ENCODE results near the gene OSGIN1. TPM values are rescaled to one million over a fixed set of nuclear protein-coding genes. Genes with fewer than 3 reads are reported as not detected.

The OSGIN1 gene
- total RNA-seq, 1 donor, result 4.1 TPM

GRCh38 chr16:83979441-83979840 is 26.4 kb downstream of the OSGIN1 start:
- Histone ChIP-seq H3K4me3 (ENCODE audit: low read length) (no peak overlapping the region), H3K4me1 (ENCODE audit: insufficient read depth, low read length) (no peaks in the 10 kb centered on the region), H3K9me3 (ENCODE audit: low read depth, low read length) (no peaks in the 10 kb centered on the region), H3K27me3 (ENCODE audit: insufficient read depth, low read length) (no peaks in the 10 kb centered on the region)

GRCh38 chr16:83980794-83981193 is 27.8 kb downstream of the OSGIN1 start:
- H3K4me1 ChIP-seq (ENCODE audit: insufficient read depth, low read length), result no peaks in the 10 kb centered on the region
- no peak overlapping the region for H3K4me3 ChIP-seq (ENCODE audit: low read length)
- H3K27me3 ChIP-seq (ENCODE audit: insufficient read depth, low read length), result no peaks in the 10 kb centered on the region
- H3K9me3 ChIP-seq (ENCODE audit: low read depth, low read length), result no peaks in the 10 kb centered on the region

- H3K4me1 ChIP-seq (ENCODE audit: insufficient read depth, low read length), result no peaks in the 10 kb centered on the region
- no peaks in the 10 kb centered on the region for H3K9me3 ChIP-seq (ENCODE audit: low read depth, low read length)
- no peaks in the 10 kb centered on the region for H3K27me3 ChIP-seq (ENCODE audit: insufficient read depth, low read length)
- H3K4me3 ChIP-seq (ENCODE audit: low read length), result no peak overlapping the region
Measured at GRCh38 chr16:83981799-83982198, 28.8 kb downstream of the OSGIN1 start.

- H3K4me3 ChIP-seq (ENCODE audit: low read length), result no peak overlapping the region
- peaks cover under 1% of the 10 kb centered on the region for H3K27me3 ChIP-seq (ENCODE audit: insufficient read depth, low read length)
- no peaks in the 10 kb centered on the region for H3K9me3 ChIP-seq (ENCODE audit: low read depth, low read length)
- H3K4me1 ChIP-seq (ENCODE audit: insufficient read depth, low read length), result no peaks in the 10 kb centered on the region
Measured at GRCh38 chr16:83983491-83983890, 30.5 kb downstream of the OSGIN1 start.

DNA sequence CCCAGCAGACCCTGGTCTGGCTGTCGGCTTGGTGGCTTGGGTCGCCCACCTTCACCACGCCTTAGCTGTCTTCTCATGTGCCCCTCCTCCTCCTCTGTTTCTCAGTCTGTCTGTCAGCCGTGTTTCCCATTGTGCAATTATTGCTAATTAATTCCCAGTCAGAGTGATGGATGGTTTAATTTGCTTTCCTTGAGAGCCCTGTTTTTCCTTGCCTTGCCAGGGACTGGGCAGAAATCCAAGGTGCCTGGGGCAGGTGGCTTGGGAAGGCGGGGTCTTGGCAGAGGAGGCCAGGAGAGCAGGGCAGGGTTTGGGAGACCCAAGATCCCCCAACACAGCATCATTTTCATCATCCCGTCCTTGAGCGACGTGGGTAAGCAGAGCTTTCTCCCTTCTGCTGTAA is 36.3 kb downstream of the OSGIN1 start:
- Histone ChIP-seq H3K27me3 (ENCODE audit: insufficient read depth, low read length) (peaks cover 4% of the 10 kb centered on the region), H3K4me3 (ENCODE audit: low read length) (no peak overlapping the region), H3K4me1 (ENCODE audit: insufficient read depth, low read length) (peaks cover 10% of the 10 kb centered on the region), H3K9me3 (ENCODE audit: low read depth, low read length) (no peaks in the 10 kb centered on the region)

DNA sequence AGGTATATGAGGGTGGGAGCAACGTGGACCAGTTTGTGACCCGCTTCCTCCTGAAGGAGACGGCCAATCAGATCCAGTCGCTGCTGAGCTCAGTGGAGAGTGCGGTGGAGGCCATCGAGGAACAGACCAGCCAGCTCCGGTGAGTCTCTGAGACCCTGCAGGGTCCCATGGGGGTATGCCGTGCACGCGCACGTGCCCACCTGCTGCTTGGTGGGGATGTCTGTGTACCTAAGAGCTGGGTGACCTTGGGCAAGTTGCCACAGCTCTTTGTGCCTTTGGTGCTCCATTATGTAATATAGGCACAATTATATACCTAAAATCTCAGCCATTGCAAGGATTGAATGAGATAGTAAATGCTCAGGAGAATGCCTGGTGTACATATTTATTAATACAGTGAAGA is 37.5 kb downstream of the OSGIN1 start:
- Histone ChIP-seq H3K9me3 (ENCODE audit: low read depth, low read length) (no peaks in the 10 kb centered on the region), H3K27me3 (ENCODE audit: insufficient read depth, low read length) (peaks cover 4% of the 10 kb centered on the region), H3K4me3 (ENCODE audit: low read length) (no peak overlapping the region), H3K4me1 (ENCODE audit: insufficient read depth, low read length) (peaks cover 22% of the 10 kb centered on the region)

GRCh38 chr16:83992624-83993023 is 39.6 kb downstream of the OSGIN1 start:
- Histone ChIP-seq H3K4me3 (ENCODE audit: low read length) (no peak overlapping the region), H3K9me3 (ENCODE audit: low read depth, low read length) (no peaks in the 10 kb centered on the region), H3K27me3 (ENCODE audit: insufficient read depth, low read length) (peaks cover 8% of the 10 kb centered on the region), H3K4me1 (ENCODE audit: insufficient read depth, low read length) (peaks cover 27% of the 10 kb centered on the region)

- Histone ChIP-seq H3K27me3 (ENCODE audit: insufficient read depth, low read length) (peaks cover 5% of the 10 kb centered on the region), H3K4me3 (ENCODE audit: low read length) (no peak overlapping the region), H3K9me3 (ENCODE audit: low read depth, low read length) (no peaks in the 10 kb centered on the region), H3K4me1 (ENCODE audit: insufficient read depth, low read length) (peaks cover 27% of the 10 kb centered on the region)
Measured at GRCh38 chr16:83994087-83994486, 41.0 kb downstream of the OSGIN1 start.

- peaks cover 27% of the 10 kb centered on the region for H3K4me1 ChIP-seq (ENCODE audit: insufficient read depth, low read length)
- peaks cover 5% of the 10 kb centered on the region for H3K27me3 ChIP-seq (ENCODE audit: insufficient read depth, low read length)
- no peaks in the 10 kb centered on the region for H3K9me3 ChIP-seq (ENCODE audit: low read depth, low read length)
- no peak overlapping the region for H3K4me3 ChIP-seq (ENCODE audit: low read length)
Measured at GRCh38 chr16:83994703-83995102, 41.7 kb downstream of the OSGIN1 start.

DNA sequence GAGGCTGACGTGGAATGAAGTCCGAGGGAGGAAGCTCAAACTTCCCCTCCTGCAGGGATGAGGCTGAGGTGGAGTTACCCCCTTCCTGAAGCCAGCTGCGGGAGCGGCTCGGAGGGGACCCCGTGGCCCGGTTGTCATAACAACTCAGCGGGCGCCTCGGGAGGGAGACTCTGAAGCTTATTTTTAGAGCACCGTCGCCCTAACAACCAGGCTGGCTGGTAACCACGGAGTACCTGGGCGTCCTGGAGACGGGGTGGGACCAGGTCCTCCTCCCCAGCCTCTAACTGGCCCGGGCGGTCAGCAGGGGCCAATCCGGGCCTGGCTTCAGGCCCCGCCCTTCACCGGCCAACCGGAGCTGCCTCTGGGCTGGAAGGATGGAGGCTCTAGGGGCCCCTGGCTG is 42.7 kb downstream of the OSGIN1 start:
- Histone ChIP-seq H3K9me3 (ENCODE audit: low read depth, low read length) (no peaks in the 10 kb centered on the region), H3K27me3 (ENCODE audit: insufficient read depth, low read length) (peaks cover 5% of the 10 kb centered on the region)

DNA sequence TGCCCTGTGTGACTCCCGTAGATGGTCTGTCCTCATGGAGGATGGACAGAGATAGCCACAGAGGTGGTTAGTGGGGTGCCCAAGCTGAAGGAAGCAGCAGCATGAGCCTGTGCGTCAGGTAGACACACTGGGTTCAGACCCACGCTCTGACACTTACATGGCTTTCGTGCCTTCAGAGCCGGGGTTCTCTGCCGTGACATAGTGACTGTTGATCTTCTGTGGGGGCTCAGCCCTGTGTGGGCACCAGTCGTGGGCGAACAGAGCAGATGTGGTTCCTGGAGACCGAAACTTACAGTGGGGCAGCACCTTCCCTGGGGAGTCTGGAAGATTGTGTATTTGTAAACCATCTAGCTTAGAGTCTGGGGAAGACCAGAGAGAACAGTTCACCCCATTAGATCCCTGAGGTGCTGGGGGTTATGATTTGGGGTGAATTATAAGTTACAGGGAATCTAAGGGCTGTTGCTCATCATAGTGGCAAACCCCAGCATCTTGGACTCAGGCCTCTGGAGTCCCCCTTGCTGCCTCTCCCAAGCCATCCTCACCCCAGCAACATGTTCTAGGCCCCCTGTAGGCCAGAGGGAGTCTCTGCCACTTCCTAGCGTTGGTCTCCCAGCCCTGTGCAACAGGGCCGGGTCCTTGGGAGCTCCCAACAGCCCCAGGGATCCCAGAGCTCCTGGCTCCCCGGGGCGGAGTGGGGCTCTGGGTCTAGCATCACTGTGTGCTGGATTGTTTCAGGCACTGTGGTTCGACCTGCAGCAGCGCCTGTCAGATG is 43.6 kb downstream of the OSGIN1 start:
- Histone ChIP-seq H3K9me3 (ENCODE audit: low read depth, low read length) (no peaks in the 10 kb centered on the region), H3K4me1 (ENCODE audit: insufficient read depth, low read length) (peaks cover 27% of the 10 kb centered on the region), H3K27me3 (ENCODE audit: insufficient read depth, low read length) (peaks cover 5% of the 10 kb centered on the region), H3K4me3 (ENCODE audit: low read length) (no peak overlapping the region)

More for the DNA sequence above, 42.7 kb downstream of the OSGIN1 start:
- Histone ChIP-seq H3K4me3 (ENCODE audit: low read length) (no peak overlapping the region), H3K4me1 (ENCODE audit: insufficient read depth, low read length) (peaks cover 27% of the 10 kb centered on the region)

GRCh38 chr16:83998091-83998490 is 45.1 kb downstream of the OSGIN1 start:
- no peaks in the 10 kb centered on the region for H3K9me3 ChIP-seq (ENCODE audit: low read depth, low read length)
- peaks cover 5% of the 10 kb centered on the region for H3K27me3 ChIP-seq (ENCODE audit: insufficient read depth, low read length)
- no peak overlapping the region for H3K4me3 ChIP-seq (ENCODE audit: low read length)
- peaks cover 27% of the 10 kb centered on the region for H3K4me1 ChIP-seq (ENCODE audit: insufficient read depth, low read length)

- Histone ChIP-seq H3K4me1 (ENCODE audit: insufficient read depth, low read length) (no peaks in the 10 kb centered on the region), H3K4me3 (ENCODE audit: low read length) (no peak overlapping the region), H3K9me3 (ENCODE audit: low read depth, low read length) (no peaks in the 10 kb centered on the region), H3K27me3 (ENCODE audit: insufficient read depth, low read length) (peaks cover 3% of the 10 kb centered on the region)
Measured at GRCh38 chr16:84000989-84001642, 48.1 kb downstream of the OSGIN1 start.

GRCh38 chr16:84001726-84002125 is 48.7 kb downstream of the OSGIN1 start:
- Histone ChIP-seq H3K9me3 (ENCODE audit: low read depth, low read length) (no peaks in the 10 kb centered on the region), H3K4me3 (ENCODE audit: low read length) (no peak overlapping the region), H3K4me1 (ENCODE audit: insufficient read depth, low read length) (no peaks in the 10 kb centered on the region), H3K27me3 (ENCODE audit: insufficient read depth, low read length) (no peaks in the 10 kb centered on the region)

DNA sequence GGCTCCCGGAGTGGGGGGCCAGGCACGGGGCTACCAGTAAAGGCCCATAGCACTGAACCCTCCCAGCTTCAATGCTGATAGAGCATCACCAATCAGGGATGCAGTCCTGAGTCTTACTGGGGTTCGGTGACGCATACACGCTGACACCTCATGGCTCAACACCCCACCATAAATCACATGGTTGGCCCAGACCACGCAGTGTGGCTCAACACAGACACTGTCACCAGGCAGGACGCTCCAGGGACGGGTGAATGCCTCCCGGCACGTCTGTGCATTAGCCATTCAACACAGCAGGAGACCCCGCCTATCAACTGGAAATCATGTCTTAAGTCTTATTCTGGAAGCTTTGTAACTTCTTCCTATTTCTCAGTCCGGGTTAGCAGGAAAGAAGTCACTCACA is 50.0 kb downstream of the OSGIN1 start:
- no peaks in the 10 kb centered on the region for H3K4me1 ChIP-seq (ENCODE audit: insufficient read depth, low read length)
- H3K27me3 ChIP-seq (ENCODE audit: insufficient read depth, low read length), result no peaks in the 10 kb centered on the region
- H3K4me3 ChIP-seq (ENCODE audit: low read length), result no peak overlapping the region

GRCh38 chr16:84004442-84004841 is 51.4 kb downstream of the OSGIN1 start:
- no peaks in the 10 kb centered on the region for H3K27me3 ChIP-seq (ENCODE audit: insufficient read depth, low read length)
- no peak overlapping the region for H3K4me3 ChIP-seq (ENCODE audit: low read length)
- H3K9me3 ChIP-seq (ENCODE audit: low read depth, low read length), result no peaks in the 10 kb centered on the region
- H3K4me1 ChIP-seq (ENCODE audit: insufficient read depth, low read length), result no peaks in the 10 kb centered on the region

More for the DNA sequence above, 50.0 kb downstream of the OSGIN1 start:
- no peaks in the 10 kb centered on the region for H3K9me3 ChIP-seq (ENCODE audit: low read depth, low read length)

Data from mononuclear cell (primary cell).